ENCODE results near the gene LEPR.

LEPR gene

GRCh38 chr1:65401612-65402011 is 18.9 kb upstream of the LEPR start:
- no peaks in the 10 kb centered on the region for H3K27me3 ChIP-seq (ENCODE audit: insufficient read depth, low read length, poor library complexity)
- no peak overlapping the region for H3K4ac ChIP-seq (ENCODE audit: low read depth, low read length)
- no peak overlapping the region for H4K8ac ChIP-seq (ENCODE audit: low read depth, low read length)
- H3K4me3 ChIP-seq (ENCODE audit: low read length): no peak overlapping the region
- DNase-seq: no peak
- H2BK5ac ChIP-seq (ENCODE audit: low read length): no peak overlapping the region
- H2BK120ac ChIP-seq (ENCODE audit: low read depth, low read length): no peak overlapping the region
- H2AK5ac ChIP-seq (ENCODE audit: low read length): no peak overlapping the region
- no peak overlapping the region for H3K56ac ChIP-seq (ENCODE audit: low read length)
- no peak overlapping the region for H3K27ac ChIP-seq (ENCODE audit: low read depth, low read length)
- no peak overlapping the region for H3K23ac ChIP-seq (ENCODE audit: low read length)
- H3K4me2 ChIP-seq (ENCODE audit: low read length): no peak overlapping the region
- H3K9ac ChIP-seq (ENCODE audit: low read length): no peak overlapping the region
- no peaks in the 10 kb centered on the region for H3K36me3 ChIP-seq (ENCODE audit: control insufficient read depth, insufficient read depth, low read length)
- no peaks in the 10 kb centered on the region for H3K79me1 ChIP-seq (ENCODE audit: low read length)
- H3K79me2 ChIP-seq (ENCODE audit: control insufficient read depth, insufficient read depth, low read length): no peaks in the 10 kb centered on the region
- H2BK15ac ChIP-seq (replicated peaks; ENCODE audit: low read depth): no peak overlapping the region
- H4K5ac ChIP-seq (ENCODE audit: low read length): no peak overlapping the region
- no peak overlapping the region for H3K18ac ChIP-seq (ENCODE audit: low read length)
- no peaks in the 10 kb centered on the region for H3K4me1 ChIP-seq (ENCODE audit: control insufficient read depth, low read depth, low read length)
- no CpG with 5 or more reads among the region's 3 CpGs for WGBS (ENCODE audit: extremely low coverage, insufficient coverage, low lambda C conversion rate)

DNA sequence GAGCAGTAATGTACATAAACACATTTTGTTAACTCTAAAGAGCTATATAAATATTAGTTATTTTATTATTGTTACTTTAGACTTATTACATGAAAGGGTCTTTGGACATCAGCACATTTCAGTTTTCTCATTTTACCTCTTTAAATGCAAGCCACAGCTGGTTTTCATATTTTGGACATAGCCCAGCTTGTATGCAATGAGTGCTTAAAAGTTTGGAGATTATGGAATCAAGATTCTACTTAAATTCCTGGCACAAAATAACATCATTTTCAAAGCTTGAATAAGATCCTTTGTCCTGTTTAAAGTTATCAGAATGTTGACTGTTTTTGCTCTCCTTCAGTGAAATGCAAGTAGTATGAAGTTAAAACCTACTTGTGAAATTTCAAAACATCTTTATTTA is 15.5 kb upstream of the LEPR start:
- no peak overlapping the region for H4K8ac ChIP-seq (ENCODE audit: low read depth, low read length)
- H3K36me3 ChIP-seq (ENCODE audit: control insufficient read depth, insufficient read depth, low read length): no peaks in the 10 kb centered on the region
- no peak overlapping the region for H3K9ac ChIP-seq (ENCODE audit: low read length)
- no peaks in the 10 kb centered on the region for H3K4me1 ChIP-seq (ENCODE audit: control insufficient read depth, low read depth, low read length)
- no peaks in the 10 kb centered on the region for H3K79me1 ChIP-seq (ENCODE audit: low read length)
- no peak overlapping the region for H3K27ac ChIP-seq (ENCODE audit: low read depth, low read length)
- no peak for DNase-seq
- no peaks in the 10 kb centered on the region for H3K79me2 ChIP-seq (ENCODE audit: control insufficient read depth, insufficient read depth, low read length)
- H3K27me3 ChIP-seq (ENCODE audit: insufficient read depth, low read length, poor library complexity): no peaks in the 10 kb centered on the region
- H3K4me2 ChIP-seq (ENCODE audit: low read length): no peak overlapping the region
- no peak overlapping the region for H2BK15ac ChIP-seq (replicated peaks; ENCODE audit: low read depth)
- H3K56ac ChIP-seq (ENCODE audit: low read length): no peak overlapping the region
- H3K4ac ChIP-seq (ENCODE audit: low read depth, low read length): no peak overlapping the region
- no peak overlapping the region for H2BK120ac ChIP-seq (ENCODE audit: low read depth, low read length)
- H2AK5ac ChIP-seq (ENCODE audit: low read length): no peak overlapping the region
- H2BK5ac ChIP-seq (ENCODE audit: low read length): no peak overlapping the region
- no peak overlapping the region for H3K4me3 ChIP-seq (ENCODE audit: low read length)
- no peak overlapping the region for H3K18ac ChIP-seq (ENCODE audit: low read length)
- H3K23ac ChIP-seq (ENCODE audit: low read length): no peak overlapping the region
- no peak overlapping the region for H4K5ac ChIP-seq (ENCODE audit: low read length)

- H3K79me1 ChIP-seq (ENCODE audit: low read length): no peaks in the 10 kb centered on the region
- no peak overlapping the region for H4K5ac ChIP-seq (ENCODE audit: low read length)
- H2BK15ac ChIP-seq (replicated peaks; ENCODE audit: low read depth): no peak overlapping the region
- H3K56ac ChIP-seq (ENCODE audit: low read length): no peak overlapping the region
- no peak overlapping the region for H3K9ac ChIP-seq (ENCODE audit: low read length)
- H2AK5ac ChIP-seq (ENCODE audit: low read length): no peak overlapping the region
- no peak overlapping the region for H2BK120ac ChIP-seq (ENCODE audit: low read depth, low read length)
- H3K18ac ChIP-seq (ENCODE audit: low read length): no peak overlapping the region
- H3K23ac ChIP-seq (ENCODE audit: low read length): no peak overlapping the region
- no peak overlapping the region for H3K4ac ChIP-seq (ENCODE audit: low read depth, low read length)
- no CpG with 5 or more reads among the region's 2 CpGs for WGBS (ENCODE audit: extremely low coverage, insufficient coverage, low lambda C conversion rate)
- H3K79me2 ChIP-seq (ENCODE audit: control insufficient read depth, insufficient read depth, low read length): no peaks in the 10 kb centered on the region
- no peak for DNase-seq
- no peak overlapping the region for H4K8ac ChIP-seq (ENCODE audit: low read depth, low read length)
- no peaks in the 10 kb centered on the region for H3K36me3 ChIP-seq (ENCODE audit: control insufficient read depth, insufficient read depth, low read length)
- no peak overlapping the region for H3K4me3 ChIP-seq (ENCODE audit: low read length)
- no peak overlapping the region for H2BK5ac ChIP-seq (ENCODE audit: low read length)
- no peaks in the 10 kb centered on the region for H3K4me1 ChIP-seq (ENCODE audit: control insufficient read depth, low read depth, low read length)
- no peak overlapping the region for H3K27ac ChIP-seq (ENCODE audit: low read depth, low read length)
- no peaks in the 10 kb centered on the region for H3K27me3 ChIP-seq (ENCODE audit: insufficient read depth, low read length, poor library complexity)
- H3K4me2 ChIP-seq (ENCODE audit: low read length): no peak overlapping the region
These were observed 12.6 kb upstream of the LEPR start for GRCh38 chr1:65407877-65408276.

- Histone ChIP-seq H3K27ac (ENCODE audit: low read depth, low read length) (no peak overlapping the region), H2BK5ac (ENCODE audit: low read length) (no peak overlapping the region), H3K4me1 (ENCODE audit: control insufficient read depth, low read depth, low read length) (no peaks in the 10 kb centered on the region), H3K79me1 (ENCODE audit: low read length) (no peaks in the 10 kb centered on the region), H4K5ac (ENCODE audit: low read length) (peak overlapping the region; percentile 15), H3K4me3 (ENCODE audit: low read length) (no peak overlapping the region), H3K56ac (ENCODE audit: low read length) (no peak overlapping the region), H3K27me3 (ENCODE audit: insufficient read depth, low read length, poor library complexity) (no peaks in the 10 kb centered on the region), H3K9ac (ENCODE audit: low read length) (no peak overlapping the region), H2BK15ac (replicated peaks; ENCODE audit: low read depth) (no peak overlapping the region), H3K4ac (ENCODE audit: low read depth, low read length) (no peak overlapping the region), H2BK120ac (ENCODE audit: low read depth, low read length) (no peak overlapping the region), H3K18ac (ENCODE audit: low read length) (no peak overlapping the region), H3K79me2 (ENCODE audit: control insufficient read depth, insufficient read depth, low read length) (no peaks in the 10 kb centered on the region), H4K8ac (ENCODE audit: low read depth, low read length) (no peak overlapping the region), H3K36me3 (ENCODE audit: control insufficient read depth, insufficient read depth, low read length) (no peaks in the 10 kb centered on the region), H3K4me2 (ENCODE audit: low read length) (no peak overlapping the region), H2AK5ac (ENCODE audit: low read length) (no peak overlapping the region), H3K23ac (ENCODE audit: low read length) (no peak overlapping the region)
- WGBS (ENCODE audit: extremely low coverage, insufficient coverage, low lambda C conversion rate): no CpG with 5 or more reads among the region's 1 CpG
- no peak for DNase-seq
These were observed 11.2 kb upstream of the LEPR start for GRCh38 chr1:65409314-65409713.

DNA sequence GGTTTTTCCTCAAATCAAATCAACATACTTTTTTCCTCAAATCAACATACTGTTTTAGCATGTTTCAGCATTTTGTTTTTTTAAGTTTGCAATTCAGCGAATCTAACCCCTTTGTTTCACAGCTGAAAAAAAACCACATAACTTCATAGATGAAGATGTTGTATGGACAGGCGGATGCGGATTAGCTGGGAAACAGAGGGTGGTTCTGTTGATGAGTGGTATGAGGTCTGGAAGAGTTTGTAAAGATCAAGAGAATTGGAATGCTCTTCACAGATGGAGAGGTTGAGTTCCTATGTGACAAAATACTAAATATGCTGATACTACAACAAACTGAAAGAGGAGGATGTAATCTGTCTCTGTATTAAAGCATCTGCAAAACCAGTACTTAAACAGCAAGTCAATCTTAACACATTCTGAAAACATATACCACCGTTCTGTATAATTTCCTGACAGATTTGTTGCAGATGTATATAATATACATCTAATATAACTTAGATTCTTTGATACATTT is 10.6 kb upstream of the LEPR start:
- Histone ChIP-seq H3K27me3 (ENCODE audit: insufficient read depth, low read length, poor library complexity) (no peaks in the 10 kb centered on the region), H2AK5ac (ENCODE audit: low read length) (no peak overlapping the region), H4K5ac (ENCODE audit: low read length) (no peak overlapping the region), H2BK15ac (replicated peaks; ENCODE audit: low read depth) (no peak overlapping the region), H3K36me3 (ENCODE audit: control insufficient read depth, insufficient read depth, low read length) (no peaks in the 10 kb centered on the region), H3K9ac (ENCODE audit: low read length) (no peak overlapping the region), H2BK120ac (ENCODE audit: low read depth, low read length) (no peak overlapping the region), H4K8ac (ENCODE audit: low read depth, low read length) (no peak overlapping the region), H3K4me2 (ENCODE audit: low read length) (no peak overlapping the region), H2BK5ac (ENCODE audit: low read length) (no peak overlapping the region), H3K27ac (ENCODE audit: low read depth, low read length) (no peak overlapping the region), H3K4ac (ENCODE audit: low read depth, low read length) (no peak overlapping the region), H3K79me1 (ENCODE audit: low read length) (no peaks in the 10 kb centered on the region), H3K4me1 (ENCODE audit: control insufficient read depth, low read depth, low read length) (no peaks in the 10 kb centered on the region), H3K4me3 (ENCODE audit: low read length) (no peak overlapping the region), H3K18ac (ENCODE audit: low read length) (no peak overlapping the region), H3K56ac (ENCODE audit: low read length) (no peak overlapping the region), H3K79me2 (ENCODE audit: control insufficient read depth, insufficient read depth, low read length) (no peaks in the 10 kb centered on the region), H3K23ac (ENCODE audit: low read length) (no peak overlapping the region)
- WGBS (ENCODE audit: extremely low coverage, insufficient coverage, low lambda C conversion rate): no CpG with 5 or more reads among the region's 4 CpGs
- DNase-seq: no peak

- Histone ChIP-seq H3K36me3 (ENCODE audit: control insufficient read depth, insufficient read depth, low read length) (no peaks in the 10 kb centered on the region), H3K79me1 (ENCODE audit: low read length) (no peaks in the 10 kb centered on the region), H4K5ac (ENCODE audit: low read length) (no peak overlapping the region), H3K4me3 (ENCODE audit: low read length) (no peak overlapping the region), H3K56ac (ENCODE audit: low read length) (no peak overlapping the region), H3K27ac (ENCODE audit: low read depth, low read length) (no peak overlapping the region), H3K4me2 (ENCODE audit: low read length) (no peak overlapping the region), H3K23ac (ENCODE audit: low read length) (no peak overlapping the region), H2AK5ac (ENCODE audit: low read length) (no peak overlapping the region), H2BK15ac (replicated peaks; ENCODE audit: low read depth) (no peak overlapping the region), H3K4ac (ENCODE audit: low read depth, low read length) (no peak overlapping the region), H3K4me1 (ENCODE audit: control insufficient read depth, low read depth, low read length) (no peaks in the 10 kb centered on the region), H3K9ac (ENCODE audit: low read length) (no peak overlapping the region), H2BK120ac (ENCODE audit: low read depth, low read length) (no peak overlapping the region), H2BK5ac (ENCODE audit: low read length) (no peak overlapping the region), H3K18ac (ENCODE audit: low read length) (no peak overlapping the region), H3K27me3 (ENCODE audit: insufficient read depth, low read length, poor library complexity) (no peaks in the 10 kb centered on the region), H3K79me2 (ENCODE audit: control insufficient read depth, insufficient read depth, low read length) (no peaks in the 10 kb centered on the region), H4K8ac (ENCODE audit: low read depth, low read length) (no peak overlapping the region)
- WGBS (ENCODE audit: extremely low coverage, insufficient coverage, low lambda C conversion rate): no CpG with 5 or more reads among the region's 4 CpGs
- no peak for DNase-seq
These were observed 8.0 kb upstream of the LEPR start for GRCh38 chr1:65412256-65412983.

All from mesendoderm (in vitro differentiated cells).